CD4-positive, alpha-beta T cell treated with Interleukin-17A for 4 hours (primary cell): ENCODE measurements around the gene STX7.

Source experiments
- DNase-seq: peaks from one replicate; pipeline ENCODE4 v3.0.0-alpha.2; 2020; ENCODE audit warnings: mixed read lengths

Gene STX7

DNA sequence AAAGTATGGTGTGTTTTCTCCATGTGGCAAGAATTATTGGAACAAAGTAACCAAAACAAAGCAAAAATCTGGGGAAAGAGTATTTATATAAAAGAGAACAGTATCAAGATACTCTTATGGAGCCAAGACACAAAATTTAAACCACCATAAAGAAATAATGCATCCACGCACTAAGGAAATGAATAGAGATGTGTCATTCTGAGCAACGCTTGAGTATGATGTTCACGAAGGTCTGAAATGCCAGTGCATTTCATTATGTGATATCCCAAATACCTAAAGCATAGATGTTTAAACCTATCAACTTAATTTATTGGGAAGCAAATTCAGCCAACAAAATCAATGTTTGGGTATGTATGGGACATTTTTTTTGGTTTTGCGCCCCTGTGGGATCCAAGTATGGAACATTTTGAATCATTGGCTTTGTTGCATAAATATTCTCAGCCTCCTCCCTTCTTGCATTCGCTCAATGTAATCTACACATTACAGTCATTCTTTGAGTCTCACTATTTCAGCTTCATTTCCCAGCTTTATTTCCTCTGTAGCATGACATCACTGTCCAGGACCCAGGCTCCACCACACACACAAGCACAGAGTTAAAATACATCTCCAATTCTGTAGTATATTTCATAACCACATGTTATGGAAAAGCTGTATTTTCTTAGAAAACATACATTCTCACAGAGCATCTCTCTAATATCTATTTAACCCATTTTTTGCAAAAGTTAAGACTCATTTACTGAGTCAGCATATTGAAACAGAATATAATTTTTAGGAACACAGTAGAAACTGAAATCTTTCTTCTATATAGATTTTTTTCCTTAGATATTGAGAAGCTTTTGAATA lies 100.0 kb downstream of the STX7 start:
- no peak for DNase-seq

- DNase-seq, result no peak
Observed at GRCh38 chr6:132411296-132411695, 101.6 kb downstream of the STX7 start.

DNA sequence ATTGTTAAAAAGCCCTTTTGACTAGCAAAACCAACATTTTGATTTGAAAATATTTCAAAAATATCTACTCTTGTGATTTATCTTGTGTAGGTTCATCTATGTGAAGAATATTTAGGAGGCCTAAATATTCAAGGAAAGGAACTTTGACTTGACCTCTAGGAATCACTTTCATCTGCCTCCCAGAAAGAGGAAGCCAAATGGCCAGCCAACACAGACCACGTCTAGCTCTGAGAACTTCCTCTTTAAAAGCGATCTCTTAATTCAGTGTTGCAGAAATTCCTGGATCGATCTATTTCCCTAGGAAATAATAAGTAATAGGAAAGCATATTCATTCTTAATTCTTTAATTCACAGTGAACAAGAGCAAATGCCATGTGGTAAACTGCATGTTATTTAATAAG lies 102.1 kb downstream of the STX7 start:
- DNase-seq, result no peak

- no peak for DNase-seq
Observed at GRCh38 chr6:132405143-132405915, 107.6 kb downstream of the STX7 start.

- no peak for DNase-seq
Observed at GRCh38 chr6:132404736-132405135, 108.2 kb downstream of the STX7 start.

DNA sequence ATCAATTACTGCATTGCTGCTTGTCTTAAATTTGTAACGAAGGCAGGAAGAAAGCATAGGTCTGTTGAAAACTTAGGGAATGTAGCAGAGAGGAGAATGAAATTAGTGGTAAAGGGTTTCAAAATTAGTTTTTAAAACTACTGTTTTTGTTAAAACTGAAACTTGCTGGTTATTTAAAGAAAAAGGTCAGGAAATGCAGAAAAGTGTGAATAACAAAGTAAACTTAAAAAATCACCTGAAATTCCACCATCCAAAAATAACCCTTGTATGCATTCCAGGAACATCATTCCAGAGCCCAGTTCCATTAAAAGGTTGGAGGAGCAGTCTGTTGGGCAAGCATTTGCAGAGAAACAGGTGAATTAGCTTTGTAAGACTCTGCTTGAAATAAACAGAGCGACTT lies 108.6 kb downstream of the STX7 start:
- no peak for DNase-seq

DNA sequence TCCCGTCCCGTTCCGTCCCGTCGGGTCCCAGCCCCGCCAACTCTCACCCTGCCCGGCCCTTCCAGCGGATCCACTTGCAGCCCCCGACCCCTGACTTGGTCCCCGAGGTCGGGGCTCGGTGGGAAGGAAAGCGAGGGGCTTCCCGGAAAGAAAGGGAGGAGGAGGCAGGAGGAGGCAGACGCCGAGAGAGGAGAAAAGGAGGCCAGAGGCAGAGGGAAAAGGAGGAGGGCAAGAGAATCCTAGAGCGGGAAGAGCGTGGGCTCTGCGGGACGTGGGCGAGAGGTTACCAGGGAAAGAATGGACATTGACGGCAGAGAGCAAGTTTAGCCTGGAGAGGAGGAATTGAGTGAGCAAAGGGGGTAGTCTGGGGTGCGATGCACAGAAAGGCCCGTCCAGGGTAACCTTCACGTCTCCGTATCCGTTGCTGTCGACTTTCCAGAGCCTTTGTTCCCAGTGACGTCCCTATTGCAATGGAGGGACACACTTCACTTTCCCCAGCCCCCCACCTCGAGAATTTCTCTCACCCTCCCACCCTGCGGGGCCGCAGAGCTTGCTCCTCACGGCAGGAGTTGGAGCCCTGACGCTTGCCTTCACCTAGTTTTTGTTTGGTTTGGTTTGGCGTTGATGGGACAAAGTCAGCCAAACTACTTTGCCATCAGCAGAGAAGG lies 111.2 kb downstream of the STX7 start:
- no peak for DNase-seq

- no peak for DNase-seq
Observed at GRCh38 chr6:132400883-132401617, 111.9 kb downstream of the STX7 start, which contains the start of gene MOXD1. Gene MOXD1, minus strand, starts transcription at chr6:132401475. Its CDS starts 49 bp downstream, at chr6:132401426.

GRCh38 chr6:132400555-132400882 lies 112.4 kb downstream of the STX7 start:
- DNase-seq, result no peak

- no peak for DNase-seq
Observed at GRCh38 chr6:132399376-132400074, 113.4 kb downstream of the STX7 start.
